SW 1271 (cell line): ENCODE measurements around the gene LUM.

Experiments used
- DNase-seq, 2 experiments: peaks; one replicate each; lab custom pipeline; 2025; lab: John Stamatoyannopoulos, UW

Gene LUM

DNA sequence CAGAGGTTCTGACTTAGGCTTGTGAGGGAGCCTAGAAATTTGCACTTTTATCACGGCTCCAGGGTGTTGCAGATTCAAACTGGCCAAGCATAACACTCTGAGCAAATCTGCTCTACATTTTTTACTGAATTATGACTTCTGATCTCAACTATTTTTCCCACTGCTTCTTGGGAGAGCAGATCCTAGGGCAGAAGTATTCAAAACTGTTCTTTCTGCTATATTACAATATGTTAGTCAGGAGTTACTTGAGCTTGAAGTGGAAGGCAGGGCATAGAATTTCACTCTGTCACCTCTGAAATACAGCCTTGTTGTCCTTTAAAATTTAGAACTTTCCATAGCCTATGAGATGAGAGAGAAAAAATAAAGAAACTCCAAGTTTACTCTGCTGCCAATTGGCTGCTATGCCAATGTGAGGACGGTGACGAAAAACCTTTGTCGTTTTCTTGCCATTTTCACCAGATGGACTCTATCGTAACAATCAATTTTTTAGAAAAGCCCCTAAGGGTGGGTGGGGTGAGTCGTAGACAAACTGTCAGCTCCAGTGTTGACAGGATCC lies 37.1 kb downstream of the LUM start:
- DNase-seq: no peak

DNA sequence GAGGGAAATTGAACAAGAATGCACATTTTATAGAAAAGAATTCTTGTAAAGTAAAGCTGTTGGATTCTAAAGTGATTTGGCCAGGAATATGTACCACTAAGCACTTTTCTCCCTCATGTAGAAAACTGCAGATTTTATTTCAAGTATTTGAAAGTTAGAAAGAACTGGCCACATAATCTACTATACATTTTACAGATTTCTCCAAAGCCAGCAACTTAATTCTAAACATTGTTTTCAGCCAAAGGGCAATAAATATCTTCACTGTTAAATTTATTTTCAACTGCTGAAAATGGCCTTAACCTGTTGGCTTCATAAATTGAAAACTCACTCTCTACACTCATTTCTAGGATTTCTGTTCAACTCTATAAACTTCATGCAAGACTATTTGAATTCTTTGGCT lies 37.9 kb downstream of the LUM start:
- DNase-seq: no peak

DNA sequence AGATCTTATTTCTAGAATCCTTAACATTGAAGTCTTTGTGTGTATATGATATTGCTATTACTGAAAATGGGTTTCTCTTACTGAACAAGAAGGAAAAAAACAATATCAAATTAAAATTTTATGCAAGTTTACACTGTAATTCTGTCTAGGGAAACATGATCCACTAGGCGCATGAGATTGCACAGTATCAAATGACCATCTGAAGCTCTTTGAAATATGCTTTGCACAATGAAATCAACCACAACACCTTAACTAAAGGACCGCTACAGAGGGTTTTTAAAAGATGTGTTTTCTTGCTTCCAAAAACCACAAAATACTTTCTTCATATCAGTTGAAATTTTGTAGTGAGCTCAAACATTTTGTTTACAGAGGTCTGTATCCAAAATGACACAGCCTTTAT lies 38.4 kb downstream of the LUM start:
- no peak for DNase-seq

DNA sequence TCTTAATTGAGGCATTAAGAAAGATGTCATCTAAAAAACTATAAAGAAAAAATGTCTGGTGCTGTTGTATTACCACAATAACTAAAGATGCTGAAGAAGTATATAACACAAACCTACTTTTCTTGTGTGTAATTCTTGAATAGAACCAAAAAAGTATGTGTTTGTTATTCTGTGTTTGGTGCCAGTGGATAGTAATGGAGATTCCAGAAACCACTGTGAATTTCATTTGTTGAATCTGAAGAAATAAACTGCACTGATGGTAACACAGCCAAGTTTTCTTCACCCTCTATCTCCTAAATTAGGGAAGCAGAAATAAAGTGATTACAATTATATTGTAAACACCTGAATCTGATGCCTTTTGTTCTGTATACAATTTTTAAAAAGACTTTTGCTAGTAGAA lies 40.4 kb downstream of the LUM start:
- DNase-seq: no peak

DNA sequence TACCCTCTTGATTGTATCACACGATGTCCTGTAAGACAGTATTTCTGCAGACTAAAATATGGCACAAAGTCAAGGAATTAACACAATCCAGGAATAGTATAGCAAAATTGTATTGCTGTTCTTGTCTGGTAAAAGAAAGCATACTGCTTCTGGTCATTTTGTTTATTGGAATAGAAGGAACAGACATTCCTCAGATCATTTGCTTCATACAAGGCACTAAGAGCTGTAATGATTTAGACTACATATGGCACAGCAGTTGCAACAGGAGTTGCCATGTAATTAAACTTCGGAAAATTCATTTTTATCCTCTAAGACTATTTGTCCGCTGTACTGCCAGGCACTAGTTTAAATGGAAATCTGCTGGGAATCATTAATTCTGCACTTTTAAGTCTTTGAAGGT lies 45.9 kb downstream of the LUM start:
- no peak for DNase-seq

DNA sequence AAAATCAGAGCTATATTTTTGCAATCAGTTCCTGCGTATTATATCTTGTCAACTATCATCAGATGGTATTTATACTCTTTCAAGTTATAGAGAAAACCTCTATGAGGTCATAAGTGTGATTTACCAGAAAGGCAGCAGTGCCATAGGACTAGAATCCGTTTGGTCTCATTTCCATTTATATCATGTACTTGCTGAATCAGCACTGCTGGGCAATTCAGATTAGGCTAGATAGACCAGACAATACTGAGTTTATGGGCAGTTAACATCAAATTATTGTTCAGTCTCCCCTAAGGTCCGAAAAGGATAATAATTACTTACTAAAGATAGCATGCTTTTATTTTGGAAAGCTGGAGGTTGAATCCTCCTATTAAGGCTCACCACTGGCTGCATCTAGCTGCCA lies 46.7 kb downstream of the LUM start:
- DNase-seq: no peak

DNA sequence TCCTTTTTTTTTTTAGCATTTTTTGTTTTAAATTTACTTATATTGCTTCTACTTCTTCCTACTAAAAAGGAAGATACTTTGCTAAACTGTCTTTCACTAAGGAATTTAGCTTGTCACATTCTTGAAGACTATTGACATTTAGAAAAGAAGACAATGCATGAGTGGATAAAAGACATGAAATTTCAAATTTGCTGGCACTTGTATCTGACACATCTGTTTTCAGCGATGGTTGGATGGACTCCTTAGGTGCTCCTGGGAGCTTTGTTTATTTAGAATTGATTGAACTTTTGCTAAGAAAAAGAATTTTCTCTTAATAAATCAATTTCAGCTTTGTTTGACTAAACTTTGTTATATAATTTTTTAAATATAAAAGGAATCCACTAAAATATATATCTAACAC lies 50.2 kb downstream of the LUM start:
- no peak for DNase-seq

DNA sequence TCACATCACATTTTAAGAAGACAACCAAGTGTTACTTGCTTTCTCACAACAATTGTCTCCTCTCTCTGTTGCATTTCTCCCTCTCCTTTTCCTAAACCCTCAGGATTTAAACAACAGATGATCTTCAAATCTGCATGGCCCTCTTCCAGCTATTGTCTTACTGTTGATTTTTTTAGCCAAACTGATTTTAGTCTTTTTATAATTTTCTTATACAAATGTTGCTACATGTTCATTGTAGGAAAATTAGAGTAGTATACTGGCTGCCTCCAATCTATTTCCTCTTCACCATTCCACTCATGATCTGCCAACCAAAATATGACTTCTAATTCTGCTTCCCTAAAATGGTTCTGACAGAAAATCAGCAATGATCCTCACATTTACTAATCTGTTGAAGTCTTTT lies 52.1 kb downstream of the LUM start:
- DNase-seq: no peak

DNA sequence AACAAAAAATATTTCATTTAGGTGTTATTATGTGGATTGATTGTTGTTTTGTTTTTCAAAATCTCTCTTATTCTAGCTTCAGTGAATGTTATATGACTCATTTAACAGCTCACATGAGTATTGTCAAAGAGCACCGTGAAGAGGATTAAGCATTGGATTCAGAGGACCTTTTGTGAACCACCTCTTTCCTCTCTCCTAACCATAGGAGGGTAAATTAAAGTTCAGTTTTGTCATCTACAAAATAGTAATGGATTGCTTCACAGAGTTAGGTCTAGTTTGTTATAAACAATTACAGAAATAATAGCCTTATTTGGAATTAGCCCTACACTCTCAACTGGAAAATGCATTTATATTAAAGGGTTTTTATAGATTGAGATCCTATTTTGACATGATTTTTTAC lies 52.5 kb downstream of the LUM start:
- DNase-seq: no peak

DNA sequence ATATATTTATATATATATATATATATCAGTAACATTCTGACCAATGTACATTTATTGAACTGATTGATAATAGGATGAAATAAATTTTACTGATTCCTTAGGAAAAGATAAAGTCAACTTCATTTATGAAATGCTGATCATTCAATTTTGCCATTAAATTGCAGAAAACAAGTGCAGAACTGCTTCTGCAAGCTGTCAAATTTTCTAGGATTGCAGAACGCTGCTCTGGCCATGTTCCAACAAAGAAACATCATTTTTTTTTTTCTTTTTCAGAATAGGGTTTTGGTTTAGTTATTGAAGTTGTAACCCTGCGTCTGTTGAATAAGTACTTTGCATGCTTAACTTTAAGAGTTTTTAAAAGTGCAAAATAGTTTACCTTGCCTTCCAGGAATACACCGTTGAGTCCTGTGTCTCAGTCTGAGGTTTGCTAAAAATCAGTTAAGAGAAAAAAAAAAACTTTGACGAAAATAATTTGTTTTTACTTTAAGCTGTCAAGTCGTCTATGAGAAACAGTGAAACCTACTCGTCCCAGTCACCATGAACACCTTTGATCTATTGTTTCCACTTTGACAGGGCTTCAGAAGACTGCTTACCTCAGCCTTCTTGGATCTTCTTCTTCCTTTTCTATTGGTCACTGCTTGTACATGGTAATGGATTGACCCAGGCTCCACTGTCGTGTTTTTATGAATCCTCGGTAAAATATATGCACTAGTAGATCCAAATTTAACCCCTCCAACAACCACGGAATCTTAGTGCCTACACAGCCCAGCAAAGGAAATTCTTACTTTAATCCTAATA lies 53.7 kb downstream of the LUM start, which contains the start of gene KERA:
KERA (minus strand) TSS at position 657 of the 798 bp plus-strand sequence. CDS start 1,743 bp downstream, outside the sequence.
- no peak for DNase-seq

DNA sequence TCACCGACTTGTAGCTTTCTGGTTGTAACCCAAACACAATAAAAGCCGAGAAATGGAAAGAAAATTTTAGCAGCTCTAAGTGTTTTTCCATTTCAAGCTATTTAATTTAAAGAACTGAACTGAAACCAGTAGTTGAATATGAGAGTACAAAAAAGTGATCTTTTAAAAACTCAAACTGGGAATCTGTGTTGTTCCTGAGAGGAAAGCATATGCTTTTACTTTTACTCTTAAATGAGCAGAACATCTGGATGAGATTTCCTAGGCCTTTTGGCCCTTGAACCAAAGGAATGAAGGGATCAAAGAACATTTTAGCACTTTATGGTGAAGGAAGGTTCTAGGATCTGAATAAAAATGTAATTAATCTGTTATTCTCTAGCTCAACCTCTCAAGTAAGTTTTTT lies 54.8 kb downstream of the LUM start:
- DNase-seq: no peak

DNA sequence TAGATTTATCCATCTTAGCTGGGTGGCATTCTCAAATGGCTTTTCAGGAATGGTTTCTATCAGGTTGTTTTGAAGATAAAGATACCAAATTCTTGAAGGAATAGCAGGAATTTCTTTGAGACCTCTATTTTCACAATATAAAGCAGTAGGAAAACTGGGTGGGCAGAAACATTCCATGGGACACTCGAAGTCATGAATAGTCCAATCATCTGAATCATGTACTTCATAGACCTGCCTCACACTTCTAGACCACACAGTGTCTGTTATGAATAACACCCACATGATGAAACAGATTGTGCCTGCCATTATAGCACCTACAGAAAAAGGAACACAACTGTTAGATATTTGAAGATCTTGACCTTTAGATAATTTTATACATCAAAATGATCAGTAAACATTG lies 55.3 kb downstream of the LUM start:
- no peak for DNase-seq

DNA sequence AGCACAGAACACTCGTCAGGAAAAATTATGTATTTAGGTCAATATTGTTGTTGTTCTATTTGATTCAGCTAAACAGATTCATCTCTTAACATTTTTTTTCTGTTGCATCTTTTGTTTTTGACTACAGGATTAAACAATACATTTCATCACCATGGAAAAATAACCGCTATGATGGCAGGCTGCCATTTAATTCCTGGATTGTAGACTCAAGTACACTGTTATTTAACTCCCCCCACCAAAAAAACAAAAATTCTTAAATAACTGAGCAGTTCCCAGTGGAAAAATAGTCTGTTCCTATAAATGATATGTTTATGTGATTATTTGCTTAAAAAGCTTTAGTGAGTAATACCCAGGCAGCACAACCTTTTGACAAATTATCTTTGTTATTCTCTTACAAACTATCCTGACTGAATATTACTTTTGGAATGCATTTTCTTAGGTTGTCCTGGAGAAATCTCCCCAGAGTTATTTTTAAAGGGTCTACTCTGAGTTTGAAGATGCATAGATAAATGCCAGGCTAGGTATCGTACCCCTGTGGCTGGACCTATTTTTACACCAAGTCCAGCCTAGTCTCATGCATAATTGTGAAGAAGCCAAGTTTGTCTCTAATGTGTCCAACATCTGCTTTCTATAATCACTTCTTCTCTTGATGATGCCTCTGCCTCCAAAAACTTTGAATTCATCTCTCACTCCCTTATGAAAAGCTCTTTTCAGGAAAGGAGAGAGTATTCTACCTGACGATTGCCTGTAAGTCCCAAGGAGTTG lies 57.2 kb downstream of the LUM start:
- DNase-seq: no peak
